Right lobe of liver (tissue), 4 donors: Measurements from ENCODE around the gene MB21D2.

ENCODE experiments used
- POLR2A ChIP-seq: fragments of 450-650 bp; IDR thresholded peaks from one replicate; pipeline ENCODE4 v1.6.1; 2017; ENCODE audit warnings: antibody characterized with exemption, mild to moderate bottlenecking
- TF ChIP-seq, protein P1 (sequence below), 4 donors: fragments of 200-600 bp in 3 of 4; fragments of 450-650 bp in 1 of 4; IDR thresholded peaks; one replicate each; pipeline versions ENCODE4 v1.5.1 to v1.8.0; 2016 to 2022; ENCODE audit warnings: antibody characterized with exemption in 4 of 4, mild to moderate bottlenecking in 2 of 4
- donor health status: DM: no; HTN: no; CAD: no.
- donor health status: DM: no; HTN: no; CAD: no.
- donor health status: DM: no; HTN: yes; CAD: no.

DNA sequence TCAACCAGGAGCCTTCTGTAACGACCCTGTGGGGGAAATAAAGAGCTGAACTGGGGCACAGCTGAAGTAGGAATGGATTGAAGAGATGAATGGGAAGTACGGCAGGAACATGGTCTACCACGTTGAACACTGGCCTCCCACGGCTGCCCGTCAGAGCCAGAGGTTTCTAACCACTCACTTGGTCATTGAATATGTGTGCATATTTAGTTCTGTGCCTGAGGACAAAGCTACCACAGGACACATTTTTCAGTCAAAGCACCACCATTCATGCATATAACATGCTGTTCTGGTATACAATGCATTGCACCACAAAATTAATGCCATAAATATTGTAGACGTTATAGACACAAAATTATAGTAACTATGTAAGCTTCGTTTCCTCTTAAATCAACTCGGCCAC is 75.5 kb downstream of the MB21D2 start:
- TF ChIP-seq POLR2A, result no peak
- TF ChIP-seq, protein P1, sequence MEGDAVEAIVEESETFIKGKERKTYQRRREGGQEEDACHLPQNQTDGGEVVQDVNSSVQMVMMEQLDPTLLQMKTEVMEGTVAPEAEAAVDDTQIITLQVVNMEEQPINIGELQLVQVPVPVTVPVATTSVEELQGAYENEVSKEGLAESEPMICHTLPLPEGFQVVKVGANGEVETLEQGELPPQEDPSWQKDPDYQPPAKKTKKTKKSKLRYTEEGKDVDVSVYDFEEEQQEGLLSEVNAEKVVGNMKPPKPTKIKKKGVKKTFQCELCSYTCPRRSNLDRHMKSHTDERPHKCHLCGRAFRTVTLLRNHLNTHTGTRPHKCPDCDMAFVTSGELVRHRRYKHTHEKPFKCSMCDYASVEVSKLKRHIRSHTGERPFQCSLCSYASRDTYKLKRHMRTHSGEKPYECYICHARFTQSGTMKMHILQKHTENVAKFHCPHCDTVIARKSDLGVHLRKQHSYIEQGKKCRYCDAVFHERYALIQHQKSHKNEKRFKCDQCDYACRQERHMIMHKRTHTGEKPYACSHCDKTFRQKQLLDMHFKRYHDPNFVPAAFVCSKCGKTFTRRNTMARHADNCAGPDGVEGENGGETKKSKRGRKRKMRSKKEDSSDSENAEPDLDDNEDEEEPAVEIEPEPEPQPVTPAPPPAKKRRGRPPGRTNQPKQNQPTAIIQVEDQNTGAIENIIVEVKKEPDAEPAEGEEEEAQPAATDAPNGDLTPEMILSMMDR (IDR thresholded peaks at IDR 0.05), result no peak
